ENCODE measurements around the gene GBGT1.
A peak's percentile ranks its signal among the peaks of the same experiment; 100 is the strongest.

The GBGT1 gene

GRCh38 chr9:133121198-133121914 is 42.4 kb downstream of the GBGT1 start, which contains the start of gene RALGDS:
TSS of gene RALGDS (minus strand) at chr9:133121240. CDS start at chr9:133121154, 86 bp downstream.
- H3K36me3 ChIP-seq (ENCODE audit: control insufficient read depth in 2 of 2, insufficient read depth in 2 of 2, low read length in 2 of 2), result no peaks in the 10 kb centered on the region
- peak within 1 kb of the TSS; percentile 81 to 87 for H3K9ac ChIP-seq (ENCODE audit: low read depth in 1 of 2, low read length in 2 of 2)
- peaks cover 49 to 64% of the 10 kb centered on the region in 2 donors for H3K4me1 ChIP-seq (ENCODE audit: control insufficient read depth in 2 of 2, insufficient read depth in 2 of 2, low read length in 2 of 2)
- peak within 1 kb of the TSS; percentile 79 to 86 for H3K27ac ChIP-seq (ENCODE audit: low read depth in 2 of 2, low read length in 2 of 2)
- H3K9me3 ChIP-seq (ENCODE audit: control insufficient read depth in 2 of 2, low read length in 2 of 2), result no peaks in the 10 kb centered on the region
- no peaks in the 10 kb centered on the region for H3K27me3 ChIP-seq (ENCODE audit: control insufficient read depth in 2 of 2, insufficient read depth in 2 of 2, low read length in 2 of 2)
- peak within 1 kb of the TSS; percentile 74 to 77 for H3K4me3 ChIP-seq (ENCODE audit: low read length in 2 of 2)

- peak overlapping the region; percentile 63 to 87 for H3K9ac ChIP-seq (ENCODE audit: low read depth in 1 of 2, low read length in 2 of 2)
Measured at GRCh38 chr9:133120501-133121197, 43.1 kb downstream of the GBGT1 start.

GRCh38 chr9:133119846-133120500 is 43.7 kb downstream of the GBGT1 start:
- Histone ChIP-seq H3K27me3 (ENCODE audit: control insufficient read depth in 2 of 2, insufficient read depth in 2 of 2, low read length in 2 of 2) (no peaks in the 10 kb centered on the region), H3K27ac (ENCODE audit: low read depth in 2 of 2, low read length in 2 of 2) (peak overlapping the region; percentile 79 to 84), H3K9me3 (ENCODE audit: control insufficient read depth in 2 of 2, low read length in 2 of 2) (no peaks in the 10 kb centered on the region), H3K4me3 (ENCODE audit: low read length in 2 of 2) (peak overlapping the region; percentile 74 to 77), H3K4me1 (ENCODE audit: control insufficient read depth in 2 of 2, insufficient read depth in 2 of 2, low read length in 2 of 2) (peaks cover 59 to 61% of the 10 kb centered on the region in 2 donors), H3K36me3 (ENCODE audit: control insufficient read depth in 2 of 2, insufficient read depth in 2 of 2, low read length in 2 of 2) (no peaks in the 10 kb centered on the region), H3K9ac (ENCODE audit: low read depth in 1 of 2, low read length in 2 of 2) (peak overlapping the region; percentile 63 to 87)

More at GRCh38 chr9:133120501-133121197, 43.1 kb downstream of the GBGT1 start:
- H3K27ac ChIP-seq (ENCODE audit: low read depth in 2 of 2, low read length in 2 of 2), result peak overlapping the region; percentile 79 to 84
- H3K9me3 ChIP-seq (ENCODE audit: control insufficient read depth in 2 of 2, low read length in 2 of 2), result no peaks in the 10 kb centered on the region
- H3K36me3 ChIP-seq (ENCODE audit: control insufficient read depth in 2 of 2, insufficient read depth in 2 of 2, low read length in 2 of 2), result no peaks in the 10 kb centered on the region
- peaks cover 54 to 60% of the 10 kb centered on the region in 2 donors for H3K4me1 ChIP-seq (ENCODE audit: control insufficient read depth in 2 of 2, insufficient read depth in 2 of 2, low read length in 2 of 2)
- H3K4me3 ChIP-seq (ENCODE audit: low read length in 2 of 2), result peak overlapping the region; percentile 74 to 77
- no peaks in the 10 kb centered on the region for H3K27me3 ChIP-seq (ENCODE audit: control insufficient read depth in 2 of 2, insufficient read depth in 2 of 2, low read length in 2 of 2)

GRCh38 chr9:133119103-133119845 is 44.4 kb downstream of the GBGT1 start:
- H3K4me1 ChIP-seq (ENCODE audit: control insufficient read depth in 2 of 2, insufficient read depth in 2 of 2, low read length in 2 of 2), result peaks cover 64 to 66% of the 10 kb centered on the region in 2 donors
- no peaks in the 10 kb centered on the region for H3K27me3 ChIP-seq (ENCODE audit: control insufficient read depth in 2 of 2, insufficient read depth in 2 of 2, low read length in 2 of 2)
- H3K36me3 ChIP-seq (ENCODE audit: control insufficient read depth in 2 of 2, insufficient read depth in 2 of 2, low read length in 2 of 2), result no peaks in the 10 kb centered on the region
- H3K9me3 ChIP-seq (ENCODE audit: control insufficient read depth in 2 of 2, low read length in 2 of 2), result no peaks in the 10 kb centered on the region
- H3K9ac ChIP-seq (ENCODE audit: low read depth in 1 of 2, low read length in 2 of 2), result peak overlapping the region; percentile 32 to 62
- peak overlapping the region; percentile 68 to 77 for H3K4me3 ChIP-seq (ENCODE audit: low read length in 2 of 2)
- H3K27ac ChIP-seq (ENCODE audit: low read depth in 2 of 2, low read length in 2 of 2), result peak overlapping the region; percentile 42 to 67

- Histone ChIP-seq H3K4me3 (ENCODE audit: low read length in 2 of 2) (peak overlapping the region; percentile 68 to 77), H3K4me1 (ENCODE audit: control insufficient read depth in 2 of 2, insufficient read depth in 2 of 2, low read length in 2 of 2) (peaks cover 71 to 73% of the 10 kb centered on the region in 2 donors), H3K36me3 (ENCODE audit: control insufficient read depth in 2 of 2, insufficient read depth in 2 of 2, low read length in 2 of 2) (no peaks in the 10 kb centered on the region), H3K27me3 (ENCODE audit: control insufficient read depth in 2 of 2, insufficient read depth in 2 of 2, low read length in 2 of 2) (no peaks in the 10 kb centered on the region), H3K9ac (ENCODE audit: low read depth in 1 of 2, low read length in 2 of 2) (no peak overlapping the region), H3K9me3 (ENCODE audit: control insufficient read depth in 2 of 2, low read length in 2 of 2) (no peaks in the 10 kb centered on the region), H3K27ac (ENCODE audit: low read depth in 2 of 2, low read length in 2 of 2) (peak overlapping the region in 1 of 2 donors; percentile 67)
Measured at GRCh38 chr9:133118568-133118967, 45.1 kb downstream of the GBGT1 start.

- H3K9me3 ChIP-seq (ENCODE audit: control insufficient read depth in 2 of 2, low read length in 2 of 2), result no peaks in the 10 kb centered on the region
- H3K36me3 ChIP-seq (ENCODE audit: control insufficient read depth in 2 of 2, insufficient read depth in 2 of 2, low read length in 2 of 2), result no peaks in the 10 kb centered on the region
- H3K27me3 ChIP-seq (ENCODE audit: control insufficient read depth in 2 of 2, insufficient read depth in 2 of 2, low read length in 2 of 2), result no peaks in the 10 kb centered on the region
- no peak overlapping the region for H3K4me3 ChIP-seq (ENCODE audit: low read length in 2 of 2)
- H3K27ac ChIP-seq (ENCODE audit: low read depth in 2 of 2, low read length in 2 of 2), result no peak overlapping the region
- no peak overlapping the region for H3K9ac ChIP-seq (ENCODE audit: low read depth in 1 of 2, low read length in 2 of 2)
- peaks cover 71 to 73% of the 10 kb centered on the region in 2 donors for H3K4me1 ChIP-seq (ENCODE audit: control insufficient read depth in 2 of 2, insufficient read depth in 2 of 2, low read length in 2 of 2)
Measured at GRCh38 chr9:133118179-133118520, 45.6 kb downstream of the GBGT1 start.

GRCh38 chr9:133117271-133118178 is 46.2 kb downstream of the GBGT1 start:
- Histone ChIP-seq H3K4me3 (ENCODE audit: low read length in 2 of 2) (no peak overlapping the region), H3K9me3 (ENCODE audit: control insufficient read depth in 2 of 2, low read length in 2 of 2) (no peaks in the 10 kb centered on the region), H3K9ac (ENCODE audit: low read depth in 1 of 2, low read length in 2 of 2) (no peak overlapping the region), H3K36me3 (ENCODE audit: control insufficient read depth in 2 of 2, insufficient read depth in 2 of 2, low read length in 2 of 2) (no peaks in the 10 kb centered on the region), H3K27me3 (ENCODE audit: control insufficient read depth in 2 of 2, insufficient read depth in 2 of 2, low read length in 2 of 2) (no peaks in the 10 kb centered on the region), H3K27ac (ENCODE audit: low read depth in 2 of 2, low read length in 2 of 2) (peak overlapping the region; percentile 52 to 54), H3K4me1 (ENCODE audit: control insufficient read depth in 2 of 2, insufficient read depth in 2 of 2, low read length in 2 of 2) (peaks cover 70 to 78% of the 10 kb centered on the region in 2 donors)

GRCh38 chr9:133116346-133117231 is 47.1 kb downstream of the GBGT1 start:
- no peaks in the 10 kb centered on the region for H3K27me3 ChIP-seq (ENCODE audit: control insufficient read depth in 2 of 2, insufficient read depth in 2 of 2, low read length in 2 of 2)
- peaks cover 63 to 72% of the 10 kb centered on the region in 2 donors for H3K4me1 ChIP-seq (ENCODE audit: control insufficient read depth in 2 of 2, insufficient read depth in 2 of 2, low read length in 2 of 2)
- H3K27ac ChIP-seq (ENCODE audit: low read depth in 2 of 2, low read length in 2 of 2), result peak overlapping the region; percentile 54 to 72
- H3K36me3 ChIP-seq (ENCODE audit: control insufficient read depth in 2 of 2, insufficient read depth in 2 of 2, low read length in 2 of 2), result peaks cover 1 to 5% of the 10 kb centered on the region in 2 donors
- no peak overlapping the region for H3K4me3 ChIP-seq (ENCODE audit: low read length in 2 of 2)
- H3K9ac ChIP-seq (ENCODE audit: low read depth in 1 of 2, low read length in 2 of 2), result peak overlapping the region in 1 of 2 donors; percentile 13
- no peaks in the 10 kb centered on the region for H3K9me3 ChIP-seq (ENCODE audit: control insufficient read depth in 2 of 2, low read length in 2 of 2)

All from mucosa of rectum (tissue), 2 donors.